ENCODE data around the gene SHLD1.

SHLD1 gene

GRCh38 chr20:5910186-5910585, 160.0 kb downstream of the SHLD1 start:
- no peak for DNase-seq

- DNase-seq: no peak
Observed at GRCh38 chr20:5913166-5913565, 163.0 kb downstream of the SHLD1 start.
